GM10248 (cell line): ENCODE data around the gene PRSS35.

Source experiments
- CTCF ChIA-PET: fragments of 300-600 bp; sonication (Branson Sonifier 250); formaldehyde crosslinking; extraction: SDS; loops from one replicate; lab custom pipeline; 2021; ENCODE audit warnings: antibody characterized with exemption; lab: Yijun Ruan, JAX
- POLR2A ChIA-PET: fragments of 350-650 bp; sonication (Branson Sonifier 250); formaldehyde crosslinking; extraction: SDS; loops from one replicate; lab custom pipeline; 2020; ENCODE audit warnings: antibody characterized with exemption; lab: Yijun Ruan, JAX
- DNase-seq: peaks from one replicate; pipeline ENCODE4 v3.0.0; 2012; ENCODE audit errors: extremely low spot score
- CTCF ChIP-seq: IDR thresholded peaks from 2 replicates; pipeline ENCODE4 v1.5.1; 2012; ENCODE audit warnings: mild to moderate bottlenecking, low read depth; ENCODE audit errors: extremely low read depth, missing control alignments, control extremely low read depth

Gene PRSS35

GRCh38 chr6:83511901-83512681, at the start of gene PRSS35:
Gene PRSS35, plus strand, starts transcription at chr6:83512534. Its CDS starts 10,908 bp downstream, at chr6:83523442.
- peak; percentile 72 for TF ChIP-seq CTCF
- CTCF ChIA-PET, result interaction anchor here (0.8 to 8.1 kb wide), 18 partner anchors 7 to 1241 kb away, joined by 3 to 235 read pairs (median 4); partner anchors contain the start of genes DOP1A and UBE3D
- POLR2A ChIA-PET, result no interaction called here
- peak; percentile 44 for DNase-seq

GRCh38 chr6:83463886-83464285, 48.4 kb upstream of the PRSS35 start:
- no peak for DNase-seq
- POLR2A ChIA-PET, result no interaction called here
- CTCF ChIA-PET, result interaction anchor here (0.7 kb wide), 1 partner anchor 51 kb away, joined by 3 read pairs; no protein-coding TSS in a partner anchor
- no peak for TF ChIP-seq CTCF

- TF ChIP-seq CTCF, result no peak
- CTCF ChIA-PET, result interaction anchor here (0.7 to 2.1 kb wide), 4 partner anchors 10 to 50 kb away, joined by 3 to 5 read pairs (median 4); no protein-coding TSS in a partner anchor
These were observed 47.8 kb upstream of the PRSS35 start for GRCh38 chr6:83464381-83465140.

GRCh38 chr6:83466328-83466727, 46.0 kb upstream of the PRSS35 start:
- CTCF ChIA-PET, result interaction anchor here (0.7 to 2.1 kb wide), 2 partner anchors 11 kb away, joined by 3 to 5 read pairs; no protein-coding TSS in a partner anchor
- POLR2A ChIA-PET, result no interaction called here
- no peak for DNase-seq
- no peak for TF ChIP-seq CTCF

More at GRCh38 chr6:83464381-83465140, 47.8 kb upstream of the PRSS35 start:
- POLR2A ChIA-PET, result no interaction called here
- no peak for DNase-seq

- ChIA-PET POLR2A (no interaction called here), CTCF (interaction anchor here (1.7 kb wide), 1 partner anchor 14 kb away, joined by 4 read pairs; no protein-coding TSS in a partner anchor)
- no peak for DNase-seq
- TF ChIP-seq CTCF, result no peak
These were observed 44.7 kb upstream of the PRSS35 start for GRCh38 chr6:83467620-83468036.

- CTCF ChIA-PET, result interaction anchor here (1.4 kb wide), 1 partner anchor 9 kb away, joined by 3 read pairs; no protein-coding TSS in a partner anchor
- DNase-seq, result no peak
- TF ChIP-seq CTCF, result no peak
- POLR2A ChIA-PET, result no interaction called here
These were observed 42.3 kb upstream of the PRSS35 start for GRCh38 chr6:83470001-83470400.
